NCI-H524 (cell line): Measurements from ENCODE around the gene ASS1.
"Not testable (repeated sequence)": the region's sequence is repeated elsewhere in the genome, so short reads cannot be mapped to it uniquely, and the experiment has no call there.

Source experiments
- DNase-seq, 2 experiments: peaks; one replicate each; lab custom pipeline; 2025; lab: John Stamatoyannopoulos, UW

The ASS1 gene

GRCh38 chr9:130444565-130445221, at the start of gene ASS1:
Gene ASS1 (plus strand): TSS chr9:130444961. CDS start chr9:130452229, 7,268 bp downstream.
- DNase-seq = peak; percentile 72 to 85

GRCh38 chr9:130395810-130396435, 48.8 kb upstream of the ASS1 start:
- DNase-seq = no peak

GRCh38 chr9:130396581-130396980, 48.2 kb upstream of the ASS1 start:
- DNase-seq = no peak

GRCh38 chr9:130398487-130399240, 46.1 kb upstream of the ASS1 start:
- DNase-seq = no peak

GRCh38 chr9:130399768-130400167, 45.0 kb upstream of the ASS1 start:
- no peak for DNase-seq

GRCh38 chr9:130400870-130401269, 43.9 kb upstream of the ASS1 start:
- DNase-seq = no peak

GRCh38 chr9:130401742-130402141, 43.0 kb upstream of the ASS1 start:
- not testable (repeated sequence) for DNase-seq

- DNase-seq = no peak
Observed at GRCh38 chr9:130402243-130402642, 42.5 kb upstream of the ASS1 start.

- DNase-seq = no peak
Observed at GRCh38 chr9:130402645-130403440, 41.9 kb upstream of the ASS1 start.

- DNase-seq = no peak
Observed at GRCh38 chr9:130405657-130406257, 39.0 kb upstream of the ASS1 start.

- DNase-seq = no peak
Observed at GRCh38 chr9:130406278-130406895, 38.4 kb upstream of the ASS1 start.

GRCh38 chr9:130407916-130408663, 36.7 kb upstream of the ASS1 start:
- no peak for DNase-seq

- no peak for DNase-seq
Observed at GRCh38 chr9:130408669-130409068, 36.1 kb upstream of the ASS1 start.

- DNase-seq = no peak
Observed at GRCh38 chr9:130409246-130409645, 35.5 kb upstream of the ASS1 start.

- DNase-seq = no peak
Observed at GRCh38 chr9:130410443-130410842, 34.3 kb upstream of the ASS1 start.

GRCh38 chr9:130411566-130411915, 33.2 kb upstream of the ASS1 start:
- no peak for DNase-seq

GRCh38 chr9:130414081-130414731, 30.6 kb upstream of the ASS1 start:
- DNase-seq = no peak

GRCh38 chr9:130414910-130415746, 29.6 kb upstream of the ASS1 start:
- peak in 1 of 2 experiments; percentile 60 for DNase-seq

- no peak for DNase-seq
Observed at GRCh38 chr9:130417602-130418001, 27.2 kb upstream of the ASS1 start.
